Amniotic stem cell (primary cell): ENCODE measurements around the gene HOXA9.

Source experiments
- DNase-seq: peaks from one replicate; lab custom pipeline; 2025; lab: John Stamatoyannopoulos, UW

The HOXA9 gene

GRCh38 chr7:27200761-27201579, 35.6 kb upstream of the HOXA9 start:
- DNase-seq, result no peak

GRCh38 chr7:27199849-27200760, 34.8 kb upstream of the HOXA9 start, which contains the start of gene HOXA13:
Gene HOXA13, minus strand, starts transcription at chr7:27200091. Its CDS starts 14 bp downstream, at chr7:27200077.
- DNase-seq, result no peak

- no peak for DNase-seq
Measured at GRCh38 chr7:27198871-27199801, 33.8 kb upstream of the HOXA9 start.

- no peak for DNase-seq
Measured at GRCh38 chr7:27198138-27198841, 33.0 kb upstream of the HOXA9 start.

GRCh38 chr7:27197137-27198042, 32.1 kb upstream of the HOXA9 start:
- no peak for DNase-seq

GRCh38 chr7:27196287-27196767, 31.0 kb upstream of the HOXA9 start:
- DNase-seq, result peak; percentile 46

- DNase-seq, result no peak
Measured at GRCh38 chr7:27194686-27195379, 29.5 kb upstream of the HOXA9 start.

GRCh38 chr7:27194002-27194352, 28.6 kb upstream of the HOXA9 start:
- DNase-seq, result no peak

- DNase-seq, result no peak
Measured at GRCh38 chr7:27193335-27194001, 28.1 kb upstream of the HOXA9 start.

- no peak for DNase-seq
Measured at GRCh38 chr7:27192546-27193334, 27.4 kb upstream of the HOXA9 start.

GRCh38 chr7:27191833-27192545, 26.7 kb upstream of the HOXA9 start:
- no peak for DNase-seq

GRCh38 chr7:27191161-27191731, 25.9 kb upstream of the HOXA9 start:
- no peak for DNase-seq

GRCh38 chr7:27189997-27190748, 24.8 kb upstream of the HOXA9 start:
- DNase-seq, result no peak

GRCh38 chr7:27189295-27189996, 24.1 kb upstream of the HOXA9 start:
- no peak for DNase-seq
